ENCODE measurements around the gene POLR3B. TPM values are rescaled to one million over a fixed set of nuclear protein-coding genes. Genes with fewer than 3 reads are reported as not detected.

POLR3B gene
- total and polyA plus RNA-seq, 3 donors from 2014 or later = 9.1 to 15.3 (median 13.0) TPM

DNA sequence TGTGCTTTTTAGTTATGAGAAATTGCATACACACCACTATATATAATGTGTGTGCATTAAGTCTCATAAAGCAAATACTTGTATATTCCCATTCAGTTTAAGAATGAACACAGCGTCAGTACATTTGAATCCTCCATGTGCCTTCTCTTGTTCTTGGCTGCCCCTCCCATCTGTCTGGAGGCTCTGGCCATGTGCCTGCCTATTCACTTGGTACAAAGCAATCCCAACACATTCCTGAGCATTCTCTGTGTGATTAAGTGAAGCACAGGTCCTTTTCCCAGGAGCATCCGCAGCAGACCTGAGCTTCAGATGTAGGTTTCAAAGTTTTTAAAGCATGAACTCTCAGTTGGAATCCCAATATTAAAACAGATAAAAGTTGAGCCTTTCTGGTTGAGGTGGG is 58.7 kb downstream of the POLR3B start:
- DNase-seq = peak; percentile 35
- no peaks in the 10 kb centered on the region for H3K36me3 ChIP-seq (ENCODE audit: low read depth, missing control alignments)
- no peak for TF ChIP-seq POLR2A (IDR thresholded peaks at IDR 0.05)
- TF ChIP-seq, protein P1, sequence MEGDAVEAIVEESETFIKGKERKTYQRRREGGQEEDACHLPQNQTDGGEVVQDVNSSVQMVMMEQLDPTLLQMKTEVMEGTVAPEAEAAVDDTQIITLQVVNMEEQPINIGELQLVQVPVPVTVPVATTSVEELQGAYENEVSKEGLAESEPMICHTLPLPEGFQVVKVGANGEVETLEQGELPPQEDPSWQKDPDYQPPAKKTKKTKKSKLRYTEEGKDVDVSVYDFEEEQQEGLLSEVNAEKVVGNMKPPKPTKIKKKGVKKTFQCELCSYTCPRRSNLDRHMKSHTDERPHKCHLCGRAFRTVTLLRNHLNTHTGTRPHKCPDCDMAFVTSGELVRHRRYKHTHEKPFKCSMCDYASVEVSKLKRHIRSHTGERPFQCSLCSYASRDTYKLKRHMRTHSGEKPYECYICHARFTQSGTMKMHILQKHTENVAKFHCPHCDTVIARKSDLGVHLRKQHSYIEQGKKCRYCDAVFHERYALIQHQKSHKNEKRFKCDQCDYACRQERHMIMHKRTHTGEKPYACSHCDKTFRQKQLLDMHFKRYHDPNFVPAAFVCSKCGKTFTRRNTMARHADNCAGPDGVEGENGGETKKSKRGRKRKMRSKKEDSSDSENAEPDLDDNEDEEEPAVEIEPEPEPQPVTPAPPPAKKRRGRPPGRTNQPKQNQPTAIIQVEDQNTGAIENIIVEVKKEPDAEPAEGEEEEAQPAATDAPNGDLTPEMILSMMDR (IDR thresholded peaks at IDR 0.05) = no peak
- no peak overlapping the region for H3K27ac ChIP-seq
- no peaks in the 10 kb centered on the region for H3K27me3 ChIP-seq
- WGBS, 2 donors = 46 to 57% methylated on average over 2 of the region's 2 CpGs
- no peaks in the 10 kb centered on the region for H3K9me3 ChIP-seq
- intact Hi-C loops (cut with DNase I; ENCODE audit: low total_unique reads) = no loop called here
- no peak overlapping the region for H3K4me3 ChIP-seq
- peaks cover 17% of the 10 kb centered on the region for H3K4me1 ChIP-seq

DNA sequence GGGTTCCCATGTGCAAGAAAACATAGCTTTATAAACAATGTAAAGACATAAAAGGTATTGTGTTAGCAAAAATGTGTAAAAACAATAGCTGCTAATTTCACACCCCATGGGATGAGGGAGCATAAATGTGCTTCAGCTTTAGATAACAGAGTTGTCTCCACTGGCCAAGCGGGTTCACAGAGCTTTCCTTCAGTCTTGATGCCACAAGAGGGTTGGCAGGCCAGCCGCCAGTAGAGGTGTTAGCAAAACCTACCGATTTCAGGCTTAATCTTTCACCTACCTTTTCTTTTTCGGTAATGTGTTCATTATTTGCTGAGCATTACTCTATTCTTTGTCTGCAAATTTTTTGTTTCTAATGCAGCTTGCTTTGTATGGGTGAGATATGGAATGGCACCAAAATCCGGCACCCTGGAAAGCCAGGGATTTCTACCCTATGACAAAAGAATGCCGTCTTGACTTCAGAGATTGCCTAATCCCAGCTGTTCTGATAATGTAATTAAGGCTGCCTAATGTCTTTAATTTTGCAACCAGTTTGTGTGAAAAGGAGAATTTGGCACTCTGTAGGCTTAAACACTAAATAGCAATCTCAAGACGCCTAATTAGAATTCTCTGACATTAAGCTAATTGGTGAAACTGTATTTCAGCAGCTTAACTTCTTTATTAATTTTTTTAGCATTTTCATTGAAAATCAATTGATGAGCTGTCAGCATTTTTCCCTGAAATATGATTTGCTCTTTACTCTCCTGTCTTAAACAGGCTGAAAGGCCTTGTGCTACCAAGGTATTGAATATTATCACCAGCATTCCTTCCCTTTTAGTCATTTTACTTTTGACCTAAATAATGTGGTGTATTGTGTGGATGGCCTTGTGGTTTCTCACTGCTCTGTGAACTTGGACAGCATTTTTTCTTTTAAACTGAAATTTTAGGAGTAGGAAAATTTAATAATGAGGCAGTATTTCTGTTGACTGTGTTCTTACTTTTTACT is 60.7 kb downstream of the POLR3B start:
- Histone ChIP-seq H3K4me1 (peaks cover 17% of the 10 kb centered on the region), H3K27ac (peak overlapping the region in 1 of 2 donors; percentile 9), H3K4me3 (no peak overlapping the region), H3K27me3 (no peaks in the 10 kb centered on the region), H3K9me3 (no peaks in the 10 kb centered on the region), H3K36me3 (ENCODE audit: low read depth, missing control alignments) (no peaks in the 10 kb centered on the region)
- DNase-seq = no peak
- WGBS, 2 donors = 61 to 75% methylated on average over 7 of the region's 7 CpGs
- intact Hi-C loops (cut with DNase I; ENCODE audit: low total_unique reads) = no loop called here
- TF ChIP-seq, protein P1 (IDR thresholded peaks at IDR 0.05) = no peak
- no peak for TF ChIP-seq POLR2A (IDR thresholded peaks at IDR 0.05)

DNA sequence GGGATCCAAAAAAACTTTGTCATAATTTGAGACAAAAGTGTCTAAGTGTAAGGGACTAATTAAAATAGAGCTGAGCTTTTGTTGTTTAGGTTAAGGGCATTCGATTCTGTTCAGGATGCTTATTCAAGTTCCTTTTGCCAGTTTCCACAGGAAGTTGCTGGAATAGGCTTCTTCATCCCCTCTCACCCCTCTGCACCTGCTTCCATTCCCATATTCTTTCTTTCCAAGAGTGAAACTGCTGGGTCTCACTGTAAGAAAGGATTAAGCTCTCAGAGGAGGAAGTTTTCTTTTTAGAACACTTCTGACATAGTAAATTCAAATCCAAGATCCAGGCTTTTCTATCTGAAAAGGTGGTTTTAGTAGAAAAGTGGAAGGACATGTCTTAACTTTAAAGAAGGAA is 61.4 kb downstream of the POLR3B start:
- Histone ChIP-seq H3K9me3 (no peaks in the 10 kb centered on the region), H3K36me3 (ENCODE audit: low read depth, missing control alignments) (no peaks in the 10 kb centered on the region), H3K27me3 (no peaks in the 10 kb centered on the region), H3K27ac (peak overlapping the region in 1 of 2 donors; percentile 9), H3K4me1 (peaks cover 17% of the 10 kb centered on the region), H3K4me3 (no peak overlapping the region)
- WGBS, 2 donors = 17 to 44% methylated on average over 1 of the region's 1 CpG
- no peak for TF ChIP-seq POLR2A (IDR thresholded peaks at IDR 0.05)
- TF ChIP-seq, protein P1 (IDR thresholded peaks at IDR 0.05) = no peak
- no peak for DNase-seq
- intact Hi-C loops (cut with DNase I; ENCODE audit: low total_unique reads) = no loop called here

DNA sequence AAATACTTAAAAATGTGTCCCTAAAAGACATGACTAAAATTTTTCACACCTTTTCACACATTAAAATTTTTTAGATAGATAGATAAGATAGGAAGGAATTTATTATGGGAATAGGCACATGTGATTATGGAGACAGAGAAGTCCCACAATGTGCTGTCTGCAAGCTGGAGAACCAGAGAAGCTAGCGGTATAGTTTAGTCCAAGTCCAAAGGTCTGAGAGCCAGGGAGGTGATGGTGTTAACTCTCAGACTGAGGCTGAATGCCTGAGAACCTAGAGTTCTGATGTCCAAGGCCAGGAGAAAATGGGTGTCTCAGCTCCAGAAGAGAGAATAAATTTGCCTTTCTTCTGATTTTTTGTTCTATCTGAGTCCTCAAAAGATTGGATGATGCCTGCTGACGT is 65.7 kb downstream of the POLR3B start:
- intact Hi-C loops (cut with DNase I; ENCODE audit: low total_unique reads) = no loop called here
- WGBS, 2 donors = 90 to 94% methylated on average over 2 of the region's 2 CpGs
- TF ChIP-seq POLR2A (IDR thresholded peaks at IDR 0.05) = no peak
- TF ChIP-seq, protein P1 (IDR thresholded peaks at IDR 0.05) = no peak

More for the DNA sequence above, 65.7 kb downstream of the POLR3B start:
- H3K27me3 ChIP-seq = no peaks in the 10 kb centered on the region
- DNase-seq = no peak
- H3K4me1 ChIP-seq = peaks cover 20% of the 10 kb centered on the region
- H3K4me3 ChIP-seq = no peak overlapping the region
- no peaks in the 10 kb centered on the region for H3K36me3 ChIP-seq (ENCODE audit: low read depth, missing control alignments)
- H3K27ac ChIP-seq = no peak overlapping the region
- H3K9me3 ChIP-seq = no peaks in the 10 kb centered on the region

Data from testis (tissue), 3 donors.